Liver (tissue), 9 donors: ENCODE results near the gene CDH13. TPM values are rescaled to one million over a fixed set of nuclear protein-coding genes. Genes with fewer than 3 reads are reported as not detected.

ENCODE experiments used
- DNase-seq: peaks from one replicate; pipeline ENCODE4 v3.0.0-alpha.2; 2017; ENCODE audit warnings: low spot score
- H3K27ac ChIP-seq, 2 donors: one replicate each; pipeline ENCODE4 v1.7.0; 2013; ENCODE audit warnings: inconsistent platforms in 2 of 2, low read length in 2 of 2, control low read depth in 1 of 2, low read depth in 1 of 2, mild to moderate bottlenecking in 1 of 2
- H3K27me3 ChIP-seq, 4 donors: one replicate each; pipeline versions ENCODE4 v1.6.1 to v1.7.0; 2013; ENCODE audit warnings: low read length in 3 of 4, inconsistent platforms in 1 of 4, mild to moderate bottlenecking in 1 of 4, moderate library complexity in 1 of 4; ENCODE audit not compliant: control insufficient read depth in 4 of 4, insufficient read depth in 4 of 4
- H3K36me3 ChIP-seq, 4 donors: one replicate each; pipeline versions ENCODE4 v1.6.1 to v1.7.0; 2013; ENCODE audit warnings: low read length in 3 of 4, mild to moderate bottlenecking in 3 of 4, low read depth in 1 of 4, moderate library complexity in 1 of 4; ENCODE audit not compliant: control insufficient read depth in 4 of 4, insufficient read depth in 3 of 4
- H3K4me1 ChIP-seq, 4 donors: one replicate each; pipeline versions ENCODE4 v1.6.1 to v1.7.0; 2013; ENCODE audit warnings: low read length in 3 of 4, mild to moderate bottlenecking in 3 of 4, moderate library complexity in 1 of 4; ENCODE audit not compliant: control insufficient read depth in 4 of 4, insufficient read depth in 4 of 4
- H3K4me3 ChIP-seq, 3 donors: one replicate each; pipeline versions ENCODE4 v1.6.1 to v1.7.0; 2013; ENCODE audit warnings: low read length in 3 of 3, control low read depth in 1 of 3, low read depth in 1 of 3, mild to moderate bottlenecking in 1 of 3
- H3K9ac ChIP-seq, 2 donors: one replicate each; pipeline ENCODE4 v1.7.0; 2013; ENCODE audit warnings: low read length in 2 of 2, mild to moderate bottlenecking in 2 of 2, moderate library complexity in 2 of 2, control low read depth in 1 of 2, low read depth in 1 of 2
- H3K9me3 ChIP-seq, 4 donors: one replicate each; pipeline versions ENCODE4 v1.6.1 to v1.7.0; 2013; ENCODE audit warnings: low read length in 3 of 4; ENCODE audit not compliant: control insufficient read depth in 4 of 4
- CTCF ChIP-seq: fragments of 150-350 bp; IDR thresholded peaks from 2 replicates; pipeline ENCODE4 v1.5.1; 2017; ENCODE audit warnings: improper control_type of control experiment, low read depth, low read length; ENCODE audit not compliant: missing input control
- EGR1 ChIP-seq, 2 donors: IDR thresholded peaks; 2 replicates each; pipeline ENCODE4 v1.6.1; 2016 to 2018; ENCODE audit warnings: antibody characterized with exemption in 2 of 2, low read depth in 2 of 2
- FOXA1 ChIP-seq: IDR thresholded peaks from 2 replicates; pipeline ENCODE4 v1.6.1; 2016; ENCODE audit warnings: antibody characterized with exemption
- FOXA2 ChIP-seq: IDR thresholded peaks from 2 replicates; pipeline ENCODE4 v1.6.1; 2016; ENCODE audit warnings: antibody characterized with exemption
- GABPA ChIP-seq, 2 donors: IDR thresholded peaks in 1 of 2; conservative IDR thresholded peaks in 1 of 2; 2 replicates each; pipeline ENCODE4 v1.6.1; 2016; ENCODE audit warnings: antibody characterized with exemption in 2 of 2, mild to moderate bottlenecking in 1 of 2, moderate library complexity in 1 of 2
- HNF4A ChIP-seq, 2 donors: conservative IDR thresholded peaks; 2 replicates each; pipeline ENCODE4 v1.6.1; 2016; ENCODE audit warnings: antibody characterized with exemption in 2 of 2, mild to moderate bottlenecking in 2 of 2
- HNF4G ChIP-seq: IDR thresholded peaks from 2 replicates; pipeline ENCODE4 v1.6.1; 2016; ENCODE audit warnings: antibody characterized with exemption
- JUND ChIP-seq, 2 donors: IDR thresholded peaks; 2 replicates each; pipeline ENCODE4 v1.6.1; 2016; ENCODE audit warnings: antibody characterized with exemption in 2 of 2
- MAX ChIP-seq: IDR thresholded peaks from 2 replicates; pipeline ENCODE4 v1.6.1; 2016; ENCODE audit warnings: antibody characterized with exemption
- NR2F2 ChIP-seq: IDR thresholded peaks from 2 replicates; pipeline ENCODE4 v1.6.1; 2016; ENCODE audit warnings: antibody characterized with exemption
- RAD21 ChIP-seq, 2 donors: IDR thresholded peaks; 2 replicates each; pipeline ENCODE4 v1.6.1; 2016; ENCODE audit warnings: antibody characterized with exemption in 2 of 2, mild to moderate bottlenecking in 2 of 2
- REST ChIP-seq: IDR thresholded peaks from 2 replicates; pipeline ENCODE4 v1.6.1; 2016; ENCODE audit warnings: antibody characterized with exemption, mild to moderate bottlenecking
- RXRA ChIP-seq, 2 donors: IDR thresholded peaks; 2 replicates each; pipeline ENCODE4 v1.6.1; 2017 to 2018; ENCODE audit warnings: antibody characterized with exemption in 2 of 2, mild to moderate bottlenecking in 1 of 2
- SP1 ChIP-seq: IDR thresholded peaks from 2 replicates; pipeline ENCODE4 v1.6.1; 2018; ENCODE audit warnings: antibody characterized with exemption, mild to moderate bottlenecking
- TAF1 ChIP-seq: conservative IDR thresholded peaks from 2 replicates; pipeline ENCODE4 v1.6.1; 2016; ENCODE audit warnings: antibody characterized with exemption, mild to moderate bottlenecking
- YY1 ChIP-seq: IDR thresholded peaks from 2 replicates; pipeline ENCODE4 v1.6.1; 2016; ENCODE audit warnings: antibody characterized with exemption, mild to moderate bottlenecking
- WGBS: extraction: QIAGEN DNeasy Blood & Tissue Kit; methylation state at CpG from one replicate; pipeline ENCODE4 v1.1.7; 2013; 5-methylcytosine and 5-hydroxymethylcytosine counted together
- polyA plus RNA-seq, 2 donors: library from polyadenylated mRNA; stranded (reverse) in 1 of 2; unstranded in 1 of 2; fragments of 200-250 nt in 1 of 2; fragments of >200 nt in 1 of 2; fragmentation: Nextera tagmentation in 1 of 2; extraction: Ambion mirVana in 1 of 2; gene quantifications; one replicate each; pipeline versions ENCODE4 v1.2.1 to v1.2.3, GENCODE V29; 2013 to 2015
- total RNA-seq, 2 donors: library from RNA; depleted of rRNA; stranded (reverse); fragments of >200 nt; gene quantifications; one replicate each; pipeline ENCODE4 v1.2.3, GENCODE V29; 2014
- TF ChIP-seq, protein P1 (sequence below): IDR thresholded peaks from 2 replicates; pipeline ENCODE4 v1.6.1; 2016; ENCODE audit warnings: antibody characterized with exemption
- TF ChIP-seq, protein P2 (sequence below): IDR thresholded peaks from 2 replicates; pipeline ENCODE4 v1.6.1; 2016; ENCODE audit warnings: antibody characterized with exemption
- donor health status: healthy.
- donor health status: healthy.
- donor health status: healthy.
- donor health status: healthy.
- donor health status: healthy.

The CDH13 gene
- total and polyA plus RNA-seq, 4 donors = 0.21 to 1.5 (median 0.58) TPM

DNA sequence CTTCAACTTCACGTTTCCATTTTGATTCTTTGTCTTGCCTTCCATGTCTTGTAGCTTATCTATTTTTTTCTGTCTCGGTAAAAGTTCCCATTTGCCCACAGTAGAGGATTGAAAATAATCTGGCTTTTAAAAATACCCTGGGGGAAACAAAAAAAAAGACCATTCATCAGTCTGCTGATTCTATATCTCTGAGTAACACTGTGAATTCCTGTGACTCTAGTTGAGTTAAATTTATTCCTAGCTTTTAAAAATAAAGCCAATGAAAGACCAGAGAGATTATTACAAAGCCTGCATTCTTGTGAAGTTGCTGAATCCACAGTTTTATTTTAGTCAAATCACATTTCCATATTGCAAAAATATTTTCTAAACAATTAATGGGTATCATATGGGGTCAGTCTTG lies 532.3 kb downstream of the CDH13 start:
- Histone ChIP-seq H3K27me3 (peaks cover 0 to 1% (median 0%) of the 10 kb centered on the region in 4 donors), H3K9ac (no peak overlapping the region), H3K27ac (no peak overlapping the region), H3K9me3 (no peaks in the 10 kb centered on the region), H3K36me3 (no peaks in the 10 kb centered on the region), H3K4me1 (no peaks in the 10 kb centered on the region), H3K4me3 (no peak overlapping the region)
- DNase-seq = no peak
- WGBS = 60% methylated on average over 2 of the region's 2 CpGs
- TF ChIP-seq HNF4G (no peak), EGR1 (IDR thresholded peaks at IDR 0.05; ENCODE audit: low read depth in 2 of 2) (no peak), RAD21 (IDR thresholded peaks at IDR 0.05) (no peak), GABPA (IDR thresholded peaks at IDR 0.05 in 1 of 2, conservative IDR thresholded peaks at IDR 0.05 in 1 of 2) (no peak), FOXA1 (no peak)

GRCh38 chr16:83160287-83161020 lies 533.7 kb downstream of the CDH13 start:
- TF ChIP-seq HNF4A (conservative IDR thresholded peaks at IDR 0.05) = no peak
- no peak for TF ChIP-seq TAF1
- TF ChIP-seq, protein P1, sequence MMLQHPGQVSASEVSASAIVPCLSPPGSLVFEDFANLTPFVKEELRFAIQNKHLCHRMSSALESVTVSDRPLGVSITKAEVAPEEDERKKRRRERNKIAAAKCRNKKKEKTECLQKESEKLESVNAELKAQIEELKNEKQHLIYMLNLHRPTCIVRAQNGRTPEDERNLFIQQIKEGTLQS = no peak
- TF ChIP-seq RXRA (IDR thresholded peaks at IDR 0.05) = no peak
- TF ChIP-seq FOXA2 = no peak
- TF ChIP-seq, protein P2, sequence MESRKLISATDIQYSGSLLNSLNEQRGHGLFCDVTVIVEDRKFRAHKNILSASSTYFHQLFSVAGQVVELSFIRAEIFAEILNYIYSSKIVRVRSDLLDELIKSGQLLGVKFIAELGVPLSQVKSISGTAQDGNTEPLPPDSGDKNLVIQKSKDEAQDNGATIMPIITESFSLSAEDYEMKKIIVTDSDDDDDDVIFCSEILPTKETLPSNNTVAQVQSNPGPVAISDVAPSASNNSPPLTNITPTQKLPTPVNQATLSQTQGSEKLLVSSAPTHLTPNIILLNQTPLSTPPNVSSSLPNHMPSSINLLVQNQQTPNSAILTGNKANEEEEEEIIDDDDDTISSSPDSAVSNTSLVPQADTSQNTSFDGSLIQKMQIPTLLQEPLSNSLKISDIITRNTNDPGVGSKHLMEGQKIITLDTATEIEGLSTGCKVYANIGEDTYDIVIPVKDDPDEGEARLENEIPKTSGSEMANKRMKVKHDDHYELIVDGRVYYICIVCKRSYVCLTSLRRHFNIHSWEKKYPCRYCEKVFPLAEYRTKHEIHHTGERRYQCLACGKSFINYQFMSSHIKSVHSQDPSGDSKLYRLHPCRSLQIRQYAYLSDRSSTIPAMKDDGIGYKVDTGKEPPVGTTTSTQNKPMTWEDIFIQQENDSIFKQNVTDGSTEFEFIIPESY = no peak
- no peak for TF ChIP-seq HNF4G
- TF ChIP-seq NR2F2 = no peak
- TF ChIP-seq RAD21 (IDR thresholded peaks at IDR 0.05) = no peak
- no peak for TF ChIP-seq FOXA1
- no peak for TF ChIP-seq GABPA (IDR thresholded peaks at IDR 0.05 in 1 of 2, conservative IDR thresholded peaks at IDR 0.05 in 1 of 2)
- TF ChIP-seq YY1 = no peak
- no peak for TF ChIP-seq CTCF
- TF ChIP-seq EGR1 (IDR thresholded peaks at IDR 0.05; ENCODE audit: low read depth in 2 of 2) = no peak
- no peak for TF ChIP-seq JUND (IDR thresholded peaks at IDR 0.05)
- no peak for TF ChIP-seq MAX
- TF ChIP-seq REST = no peak
- no peak for TF ChIP-seq SP1
- no peak for DNase-seq
- 72% methylated on average over 7 of the region's 7 CpGs for WGBS
- no peak overlapping the region for H3K27ac ChIP-seq
- H3K36me3 ChIP-seq = no peaks in the 10 kb centered on the region
- no peaks in the 10 kb centered on the region for H3K4me1 ChIP-seq
- peaks cover 0 to 4% (median 0%) of the 10 kb centered on the region in 4 donors for H3K27me3 ChIP-seq
- no peaks in the 10 kb centered on the region for H3K9me3 ChIP-seq
- H3K4me3 ChIP-seq = no peak overlapping the region
- H3K9ac ChIP-seq = no peak overlapping the region
